Activated T-cell treated with anti-CD3 and anti-CD28 coated beads for 24 hours (primary cell): ENCODE data around the gene RAB31.
"Not testable (repeated sequence)": the region's sequence is repeated elsewhere in the genome, so short reads cannot be mapped to it uniquely, and the experiment has no call there.

Experiments
- DNase-seq: peaks from one replicate; pipeline ENCODE4 v3.0.0-alpha.2; 2020; ENCODE audit warnings: low read depth

The RAB31 gene, protein sequence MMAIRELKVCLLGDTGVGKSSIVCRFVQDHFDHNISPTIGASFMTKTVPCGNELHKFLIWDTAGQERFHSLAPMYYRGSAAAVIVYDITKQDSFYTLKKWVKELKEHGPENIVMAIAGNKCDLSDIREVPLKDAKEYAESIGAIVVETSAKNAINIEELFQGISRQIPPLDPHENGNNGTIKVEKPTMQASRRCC

DNA sequence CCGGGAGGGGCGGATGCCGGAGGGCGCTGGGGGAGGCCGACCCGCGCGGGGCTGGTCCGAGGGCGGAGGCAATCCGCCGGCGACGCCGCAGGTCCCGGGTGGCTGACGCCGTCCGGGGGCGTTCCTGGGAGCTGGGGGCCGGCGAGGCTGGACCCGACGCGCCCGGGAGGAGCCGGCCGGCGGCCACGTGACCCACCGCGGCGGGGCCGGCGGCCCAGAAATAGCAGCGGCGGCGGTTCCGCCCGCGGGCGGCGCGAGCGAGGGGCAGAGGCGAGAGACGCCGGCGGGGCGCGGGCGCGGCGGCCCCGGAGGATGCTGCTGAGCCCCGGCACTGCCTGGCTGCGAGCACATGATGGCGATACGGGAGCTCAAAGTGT is at the start of gene RAB31:
TSS of gene RAB31 (plus strand) at position 245 of the 377 bp plus-strand sequence. CDS start at position 350, 105 bp downstream.
- no peak for DNase-seq

DNA sequence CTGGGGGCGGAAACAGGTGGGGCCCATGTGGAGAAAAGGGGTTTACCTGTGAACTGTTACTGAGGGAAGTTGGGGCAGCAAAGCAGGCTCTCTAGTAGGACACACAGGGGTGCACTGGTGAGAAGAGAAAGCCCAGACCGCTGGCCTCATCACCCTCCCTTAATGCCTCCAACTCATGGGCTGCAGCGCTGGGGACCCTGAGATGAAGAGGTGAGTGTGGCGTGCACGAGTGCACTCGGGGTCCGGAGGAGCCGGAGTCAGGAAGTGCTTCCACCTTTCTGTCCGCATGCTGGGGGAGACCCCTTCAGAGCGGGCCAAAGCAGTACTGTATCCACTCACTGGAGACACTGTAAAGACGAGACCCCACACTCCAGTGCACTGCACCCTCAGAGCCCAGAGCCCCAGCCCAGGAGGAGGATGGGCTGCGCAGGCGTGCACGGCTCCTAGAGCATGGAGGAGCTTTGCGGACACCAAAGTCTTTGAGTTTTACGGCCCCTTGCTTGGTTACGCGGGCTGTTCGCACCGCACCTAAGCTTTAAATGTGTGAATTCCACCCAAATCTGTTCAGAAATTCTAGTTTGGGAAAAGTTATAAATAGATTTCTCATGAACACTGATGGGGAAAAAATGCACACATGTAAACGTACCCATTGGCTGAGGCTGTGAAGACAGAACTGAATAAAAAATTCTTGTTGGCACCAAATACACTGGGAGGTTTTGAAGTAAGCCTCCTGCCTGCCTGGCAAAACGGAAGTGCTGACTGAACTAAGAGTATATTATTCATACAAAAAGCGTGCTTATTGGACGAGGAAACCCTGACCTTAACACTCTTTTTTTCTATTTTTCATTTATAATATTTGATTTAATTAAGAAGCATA is 48.4 kb upstream of the RAB31 start:
- DNase-seq: no peak

DNA sequence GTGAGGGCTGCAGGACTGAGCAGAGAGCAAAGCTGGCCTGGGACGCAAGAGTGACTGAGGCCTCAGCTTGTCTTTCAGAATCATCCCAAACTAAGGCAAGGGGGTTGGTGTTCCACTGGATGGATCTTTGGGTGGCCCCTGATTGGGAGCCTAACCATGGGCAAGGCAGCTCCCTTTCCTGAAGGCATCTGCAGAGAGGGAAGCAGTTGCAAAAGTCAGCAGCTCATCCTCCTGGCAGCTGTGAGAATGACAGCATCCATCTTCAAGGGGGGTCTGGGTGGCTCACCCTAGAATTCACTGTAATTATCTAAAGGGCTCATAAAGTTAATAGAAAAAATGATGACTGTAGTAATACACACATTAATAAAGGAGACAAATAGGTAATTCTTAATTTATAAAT is 46.5 kb upstream of the RAB31 start:
- DNase-seq: no peak

DNA sequence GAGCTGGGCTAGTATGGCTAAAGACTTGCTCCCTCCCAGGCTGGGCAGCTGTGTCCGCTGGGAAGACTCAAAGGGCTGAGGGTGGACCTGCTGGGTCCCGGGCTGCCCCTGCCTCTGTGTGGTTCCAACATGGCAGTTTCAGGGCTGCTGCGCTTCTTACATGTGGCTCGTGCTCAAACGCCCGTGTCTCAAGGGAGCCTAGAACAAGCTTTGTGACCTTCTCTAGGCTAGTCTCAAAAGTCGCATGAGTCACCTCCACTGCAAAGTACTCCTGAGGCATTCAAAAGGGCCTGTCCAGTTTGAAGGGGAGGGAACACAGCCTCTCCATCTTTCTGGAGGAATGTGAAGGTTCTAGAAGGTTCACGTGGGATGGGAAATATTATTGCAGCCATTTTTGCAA is 44.7 kb upstream of the RAB31 start:
- no peak for DNase-seq

DNA sequence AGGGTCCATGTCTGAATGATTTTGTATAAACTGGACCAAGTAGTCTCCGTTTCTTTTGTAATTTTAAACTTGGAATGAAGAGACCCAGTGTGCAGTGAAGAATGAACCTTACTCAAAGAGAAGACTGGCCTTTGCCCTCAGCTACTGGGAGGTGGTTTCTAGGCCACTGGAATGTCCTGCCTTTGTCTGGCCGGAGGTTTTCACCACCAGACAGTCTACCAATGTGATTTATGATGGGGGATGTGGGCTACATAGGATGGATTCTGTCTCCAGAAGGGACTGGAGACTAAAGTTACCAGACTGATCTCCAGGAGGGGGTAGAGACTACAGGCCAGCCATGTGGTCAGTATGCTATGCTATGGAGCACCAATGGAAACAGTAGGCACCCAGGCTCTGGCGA is 42.8 kb upstream of the RAB31 start:
- DNase-seq: no peak

DNA sequence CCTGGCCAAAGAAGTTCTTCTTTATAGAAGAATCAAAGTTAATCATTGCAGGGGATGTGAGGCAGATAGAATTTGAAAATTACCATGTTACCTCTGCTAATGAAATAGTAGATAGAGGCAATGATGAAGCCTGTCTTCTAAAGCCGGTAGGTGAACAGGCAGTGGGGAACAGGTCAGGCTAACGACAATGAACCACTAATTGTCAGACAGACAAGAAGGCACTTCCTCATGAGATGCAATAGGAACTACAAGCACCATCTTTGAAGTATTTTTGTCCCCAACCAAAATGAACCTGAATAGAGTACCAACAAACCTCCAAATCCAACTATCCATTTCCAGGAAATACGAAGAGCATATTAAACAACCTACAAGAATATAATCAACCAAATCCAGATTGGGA is 41.6 kb upstream of the RAB31 start:
- no peak for DNase-seq

DNA sequence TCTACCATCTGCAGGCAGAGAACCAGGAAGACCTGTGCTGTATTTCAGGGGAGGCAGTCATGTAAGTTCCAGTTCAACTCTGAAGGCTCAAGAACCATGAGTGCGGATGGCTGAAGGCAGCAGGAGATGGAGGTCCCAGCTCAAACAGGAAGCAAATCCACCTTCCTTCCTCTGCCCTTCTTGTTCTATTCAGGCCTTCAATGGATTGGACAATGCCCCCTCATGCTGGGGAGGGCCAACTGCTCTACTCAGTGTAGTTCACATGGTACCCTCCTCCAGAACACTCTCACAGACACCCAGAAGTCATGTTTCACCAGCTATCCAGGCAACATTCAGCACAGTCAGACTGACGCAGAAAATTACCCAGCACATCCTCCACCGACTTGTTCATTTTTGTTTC is 39.1 kb upstream of the RAB31 start:
- no peak for DNase-seq

DNA sequence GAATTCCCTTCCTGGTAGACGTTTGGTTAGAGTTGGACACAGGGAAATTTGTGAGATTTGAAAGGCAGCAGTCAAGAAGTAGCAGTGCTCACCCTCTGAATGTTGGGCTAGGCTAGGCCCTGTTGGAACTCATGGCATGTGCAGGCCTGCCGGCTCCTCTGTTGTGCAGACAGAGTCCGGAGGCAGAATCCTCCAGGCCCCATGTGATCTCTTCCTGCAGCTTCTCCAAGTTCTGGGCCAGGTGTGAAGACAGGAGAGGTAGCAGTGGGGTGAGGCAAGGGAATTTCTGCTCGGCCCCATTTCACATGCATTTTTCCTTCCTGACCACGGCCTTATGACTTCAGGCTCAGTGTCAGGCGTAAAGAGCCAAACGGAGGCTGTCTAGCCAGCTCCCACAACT is 36.9 kb upstream of the RAB31 start:
- DNase-seq: no peak

DNA sequence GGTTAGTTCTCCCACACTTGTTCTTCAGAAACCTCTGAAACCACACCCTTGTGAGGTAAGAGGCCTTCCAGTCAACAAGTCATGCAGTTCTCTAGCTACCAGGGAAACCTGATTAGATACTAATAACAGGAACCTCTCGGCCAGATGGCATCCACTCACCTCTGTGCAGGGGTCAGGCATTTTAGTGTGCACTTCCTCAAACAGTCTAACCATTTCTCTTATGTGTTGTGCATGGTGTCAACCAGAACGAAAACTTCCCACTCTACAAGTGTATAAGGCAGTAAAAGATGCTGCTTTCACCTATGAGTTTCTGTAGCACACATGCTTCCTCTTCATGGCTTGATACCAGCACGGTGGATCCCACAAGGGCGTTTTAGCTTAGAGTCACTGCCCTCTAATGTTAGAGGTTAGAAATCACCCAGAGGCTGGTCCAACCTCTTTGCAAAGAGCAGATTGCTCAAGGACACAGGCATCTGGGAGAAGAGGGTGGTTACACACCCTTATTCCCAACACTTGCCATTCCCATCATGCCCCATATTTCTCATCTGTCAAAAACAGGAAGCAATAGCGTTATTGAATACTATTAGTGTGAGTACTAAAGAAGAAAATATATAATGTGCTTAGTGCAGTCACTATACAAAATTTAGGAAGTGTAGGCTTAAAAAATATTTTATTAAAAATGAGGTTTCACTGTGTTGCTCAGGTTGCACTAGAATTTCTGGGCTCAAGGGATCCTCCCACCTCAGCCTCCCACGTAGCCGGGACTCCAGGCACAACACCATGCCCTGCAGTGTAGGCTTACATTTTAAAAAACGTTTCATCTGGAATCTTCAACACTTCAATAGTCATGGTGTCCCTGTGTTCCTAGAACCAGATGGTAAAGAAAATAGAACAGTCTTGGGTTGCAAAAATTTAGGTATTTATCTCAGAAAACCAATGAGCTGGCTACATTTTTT is 34.5 kb upstream of the RAB31 start:
- DNase-seq: peak; percentile 4

DNA sequence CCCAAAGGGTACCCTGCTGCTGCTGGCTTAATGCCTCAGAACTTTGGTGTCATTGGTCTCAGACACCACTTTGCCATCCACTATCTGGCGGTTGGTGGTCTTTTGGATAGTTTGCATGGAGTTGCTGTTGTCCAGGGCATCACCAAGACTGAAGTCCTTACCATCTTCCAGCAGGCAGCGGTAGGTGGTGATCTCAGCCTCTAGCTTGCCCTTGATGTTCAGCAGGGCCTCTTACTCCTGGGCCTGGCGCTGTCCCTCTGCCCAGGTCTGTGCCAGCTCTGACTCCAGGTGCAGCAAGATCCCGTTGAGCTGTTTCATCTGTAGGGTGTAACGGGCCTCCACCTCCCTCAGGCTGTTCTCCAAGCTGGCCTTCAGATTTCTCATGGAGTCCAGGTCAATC is 29.9 kb upstream of the RAB31 start:
- DNase-seq: not testable (repeated sequence)

DNA sequence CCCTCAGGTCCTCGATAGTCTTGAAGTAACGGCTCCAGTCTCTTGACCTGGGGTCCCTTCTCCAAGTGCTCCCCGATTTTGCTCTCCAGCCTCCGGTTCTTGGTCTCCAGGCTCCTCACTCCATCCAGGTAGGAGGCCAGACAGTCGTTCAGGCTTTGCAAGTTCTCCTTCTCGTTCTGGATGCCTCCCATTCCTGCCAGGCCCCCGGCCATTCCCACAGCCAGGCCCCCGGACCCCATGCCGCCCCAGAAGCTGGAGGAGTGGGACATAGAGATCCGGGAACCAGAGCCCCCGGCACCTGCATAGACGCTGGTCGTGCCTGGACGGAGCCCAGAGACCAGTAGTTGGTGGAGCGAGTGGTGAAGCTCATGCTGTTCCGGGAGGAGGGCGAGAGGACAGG is 29.0 kb upstream of the RAB31 start:
- DNase-seq: no peak

DNA sequence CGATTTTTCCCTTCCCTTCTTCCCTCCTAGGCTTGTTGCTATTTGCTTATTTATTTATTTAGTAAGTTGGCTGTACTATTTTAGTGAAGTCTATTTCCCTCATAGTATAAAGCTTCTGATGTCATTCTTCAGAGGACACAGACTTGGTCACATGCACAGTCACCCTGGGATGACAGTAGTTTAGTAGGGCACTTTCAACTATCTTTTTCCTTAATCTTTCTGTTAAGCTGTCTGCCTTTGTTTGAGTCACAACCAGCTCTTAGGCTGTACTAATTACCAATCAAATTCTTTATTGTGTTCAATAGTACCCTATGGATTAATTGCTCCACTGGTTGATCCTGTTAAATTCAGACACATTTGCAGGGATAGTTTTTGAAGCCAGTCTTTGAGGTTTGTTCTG is 26.9 kb upstream of the RAB31 start:
- no peak for DNase-seq

DNA sequence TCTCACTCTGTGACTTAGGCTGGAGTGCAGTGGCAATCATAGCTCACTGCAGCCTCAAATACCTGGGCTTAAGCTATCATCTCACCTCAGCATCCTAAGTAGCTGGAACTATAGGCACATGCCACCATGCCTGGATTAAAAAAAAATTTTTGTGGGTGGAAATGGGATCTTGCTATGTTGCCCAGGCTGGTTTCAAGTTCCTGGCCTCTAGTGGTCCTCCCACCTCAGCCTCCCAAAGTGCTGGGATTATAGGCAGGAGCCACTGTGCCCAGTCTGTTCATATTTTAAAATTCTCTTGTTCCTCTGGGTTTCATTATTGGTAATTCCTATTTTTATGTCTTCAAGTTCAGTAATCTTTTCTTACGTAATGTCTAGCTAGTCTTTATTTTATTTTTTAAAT is 25.5 kb upstream of the RAB31 start:
- no peak for DNase-seq

DNA sequence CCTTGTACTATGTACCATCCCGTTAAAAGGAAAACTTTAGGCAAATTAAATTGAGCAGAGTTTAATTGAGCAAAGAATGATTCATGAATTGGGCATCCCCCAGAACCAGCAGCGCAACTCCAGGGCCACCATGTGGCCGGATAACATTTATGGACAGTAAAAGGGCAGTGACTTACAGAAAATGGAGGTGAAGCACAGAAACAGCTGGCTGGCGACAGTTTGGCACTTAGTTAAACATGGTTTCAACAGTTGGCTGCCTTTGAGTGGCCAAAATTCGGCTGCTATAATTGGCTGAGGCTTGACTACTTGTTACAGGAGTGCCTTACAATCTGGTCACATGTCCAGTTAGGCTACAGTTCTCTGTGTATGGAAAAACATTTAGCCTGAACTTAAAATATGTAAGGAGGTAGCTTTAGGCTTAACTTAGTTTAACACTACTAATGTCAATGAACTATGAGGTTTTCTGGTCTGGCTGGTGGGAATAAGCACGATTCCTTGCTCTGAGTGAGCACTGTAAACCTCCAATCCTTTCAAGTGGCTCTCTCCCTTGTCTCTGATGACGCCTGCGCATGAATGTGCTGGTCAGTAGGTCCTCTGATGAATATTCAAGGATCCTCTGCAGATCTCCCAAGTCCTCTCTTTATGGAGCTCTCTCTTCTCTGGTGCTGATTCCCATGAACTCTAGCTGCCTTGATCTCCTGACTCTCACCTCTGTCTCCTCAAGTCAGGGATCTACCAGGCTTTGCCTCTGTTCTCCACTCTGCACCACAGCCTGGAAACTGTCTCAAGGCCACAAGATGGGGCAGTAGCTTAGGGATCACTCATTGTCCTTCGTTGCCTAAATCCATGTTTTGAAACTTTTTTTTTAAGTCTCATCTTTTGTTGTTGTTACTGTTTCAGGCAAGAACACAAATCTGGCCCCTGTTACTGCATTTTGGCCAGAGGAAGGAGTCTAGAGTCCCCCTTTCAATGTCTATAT is 24.4 kb upstream of the RAB31 start:
- no peak for DNase-seq

DNA sequence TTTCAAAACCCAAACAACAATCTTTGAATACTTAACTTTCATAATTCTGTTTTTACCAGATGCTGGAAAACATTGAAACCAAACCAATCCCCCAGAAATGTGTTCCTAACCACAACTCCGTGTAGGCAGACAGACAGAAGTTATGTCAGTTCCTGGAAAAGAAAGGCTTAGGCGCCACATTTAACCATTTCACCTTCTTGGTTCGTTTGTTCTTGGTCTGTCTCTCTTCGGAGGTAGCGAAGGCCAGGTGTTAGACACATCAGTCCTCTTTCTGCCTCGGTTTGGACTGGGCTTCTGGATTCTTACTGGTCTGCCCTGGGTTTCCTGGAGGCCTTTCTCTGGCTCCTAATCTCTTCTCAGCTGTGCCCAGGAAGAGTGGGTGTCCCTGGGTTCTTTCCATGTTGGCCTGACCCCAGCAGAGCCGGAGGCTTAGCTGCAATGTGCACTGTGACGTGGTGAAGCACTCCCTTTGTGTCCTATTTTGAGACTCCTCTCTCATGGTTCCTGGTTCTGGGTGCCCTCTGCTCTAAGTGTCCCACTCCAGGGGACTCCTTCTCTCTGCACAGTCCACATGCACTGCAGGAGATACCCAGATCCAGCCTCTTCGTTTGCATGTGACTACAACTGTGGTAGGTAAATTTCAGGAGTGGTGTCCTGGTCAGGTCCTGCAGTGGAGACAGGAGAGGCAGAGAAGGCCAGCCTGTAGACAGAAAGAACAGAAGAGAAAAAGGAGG is 23.1 kb upstream of the RAB31 start:
- no peak for DNase-seq

DNA sequence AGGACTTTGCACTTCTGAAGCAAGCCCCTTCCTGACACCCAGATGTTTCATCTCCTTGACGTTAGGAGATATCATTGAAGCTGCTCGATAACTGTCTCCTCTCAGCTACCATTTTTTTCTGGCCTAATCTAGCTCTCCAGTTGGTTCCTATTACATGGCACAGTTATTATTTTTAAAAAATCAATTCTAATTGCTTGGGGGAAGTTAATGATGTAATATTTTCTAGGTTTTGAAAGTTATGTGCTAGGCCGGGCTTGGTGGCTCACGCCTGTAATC is 22.5 kb upstream of the RAB31 start:
- DNase-seq: no peak

DNA sequence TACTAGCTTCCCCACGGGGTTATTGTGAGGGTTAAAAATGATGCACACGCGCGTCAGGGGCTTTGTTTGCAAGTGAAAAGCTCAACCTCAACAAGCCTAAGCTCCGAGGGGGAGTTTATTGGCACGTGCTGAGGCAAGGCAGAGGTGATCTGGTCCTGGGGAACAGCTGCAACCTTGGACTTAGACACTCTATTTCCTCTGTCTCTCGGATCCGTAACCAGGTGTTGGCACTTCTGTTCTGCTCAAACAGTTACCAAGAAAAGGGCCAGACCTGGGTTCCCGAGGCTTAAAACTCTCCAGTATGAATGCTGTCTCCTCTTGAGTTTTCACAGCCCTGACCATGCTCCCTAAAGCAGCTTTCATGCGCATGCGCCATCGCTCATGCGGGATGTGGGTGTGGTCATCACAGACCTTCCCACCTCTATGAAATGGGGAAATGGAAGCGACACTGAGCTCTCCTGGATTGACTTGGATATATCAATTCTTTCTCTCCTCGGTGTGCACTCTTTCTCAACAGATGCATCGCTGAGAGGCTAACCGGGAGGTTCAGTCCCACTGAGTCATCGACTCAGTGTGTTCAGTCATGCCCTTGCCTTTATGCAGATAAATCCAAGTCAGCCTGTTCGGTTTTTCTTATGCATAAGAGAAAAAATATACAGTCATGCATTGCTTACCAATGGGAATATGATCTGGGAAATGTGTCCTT is 19.9 kb upstream of the RAB31 start:
- DNase-seq: no peak

DNA sequence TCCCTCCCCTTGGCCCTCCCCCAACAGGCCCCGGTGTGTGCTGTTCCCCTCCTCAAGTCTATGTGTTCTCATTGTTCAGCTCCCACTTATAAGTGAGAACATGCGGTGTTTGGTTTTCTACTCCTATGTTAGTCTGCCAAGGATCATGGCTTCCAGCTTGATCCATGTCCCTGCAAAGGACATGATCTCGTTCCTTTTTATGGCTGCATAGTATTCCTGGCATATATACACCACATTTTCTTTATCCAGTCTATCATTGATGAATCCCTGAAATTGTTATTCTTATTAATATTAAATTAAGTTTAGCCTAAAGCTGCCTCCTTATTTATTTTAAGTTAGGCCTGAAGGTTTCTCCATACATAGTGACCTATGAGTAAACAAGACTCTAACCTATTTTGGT is 18.8 kb upstream of the RAB31 start:
- no peak for DNase-seq

DNA sequence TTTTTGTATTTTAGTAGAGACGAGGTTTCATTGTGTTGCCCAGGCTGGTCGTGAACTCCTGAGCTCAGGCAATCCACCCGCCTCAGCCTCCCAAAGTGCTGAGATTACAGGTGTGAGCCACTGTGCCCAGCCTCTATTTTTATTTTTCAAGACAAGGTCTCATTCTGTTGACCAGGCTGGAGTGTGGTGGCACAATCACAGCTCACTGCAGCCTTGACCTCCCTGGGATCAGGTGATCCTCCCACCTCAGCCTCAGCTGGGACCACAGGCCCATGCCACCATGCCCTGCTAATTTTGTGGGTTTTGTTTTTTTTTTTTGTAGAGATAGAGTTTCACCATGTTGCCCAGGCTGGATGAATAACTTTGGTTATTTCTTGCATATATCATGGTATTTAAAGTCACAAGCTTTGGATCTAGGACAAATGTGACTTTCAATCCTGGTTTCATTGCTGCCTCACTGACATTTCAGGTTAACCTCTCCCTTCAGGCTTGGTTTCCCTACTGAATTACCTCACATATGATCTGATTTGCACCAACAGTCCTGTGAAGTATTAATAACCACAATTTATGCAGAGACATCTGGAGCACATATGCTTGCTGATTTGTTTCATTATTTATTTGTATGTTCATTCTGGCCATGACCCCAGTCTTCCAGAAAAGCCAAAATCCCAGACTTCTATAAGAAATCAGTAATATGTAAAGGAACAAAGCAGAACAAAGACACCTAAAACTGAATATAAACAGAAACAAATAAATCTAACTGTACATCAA is 17.5 kb upstream of the RAB31 start:
- no peak for DNase-seq

DNA sequence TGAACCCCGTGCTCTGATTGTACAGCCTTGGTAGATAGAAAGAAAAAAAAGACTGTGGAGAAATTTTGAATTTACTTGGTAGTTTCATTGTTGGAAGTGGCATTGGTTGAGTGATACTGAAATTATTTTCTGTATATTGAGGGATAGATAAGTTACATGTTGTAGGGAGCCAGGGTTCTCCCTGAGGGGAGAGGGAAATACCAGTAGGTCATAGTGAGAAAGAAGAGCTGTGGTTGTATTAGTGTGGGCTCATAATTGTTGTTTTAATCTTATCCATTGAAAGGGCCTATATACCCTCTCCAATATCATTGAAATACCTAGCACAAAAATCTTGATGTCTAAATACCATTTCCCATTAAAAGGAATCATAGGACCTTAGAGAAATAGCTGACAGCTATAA is 16.9 kb upstream of the RAB31 start:
- DNase-seq: no peak
